ENCODE results near the gene SLC44A1. TPM values are rescaled to one million over a fixed set of nuclear protein-coding genes. Genes with fewer than 3 reads are reported as not detected.
A peak's percentile ranks its signal among the peaks of the same experiment; 100 is the strongest.

Gene SLC44A1
- total and polyA plus RNA-seq, 2 of the 13 experiments (the other 11 are each of a cell fraction or from before 2014, with no cell fraction given): 21.4 to 40.8 TPM

DNA sequence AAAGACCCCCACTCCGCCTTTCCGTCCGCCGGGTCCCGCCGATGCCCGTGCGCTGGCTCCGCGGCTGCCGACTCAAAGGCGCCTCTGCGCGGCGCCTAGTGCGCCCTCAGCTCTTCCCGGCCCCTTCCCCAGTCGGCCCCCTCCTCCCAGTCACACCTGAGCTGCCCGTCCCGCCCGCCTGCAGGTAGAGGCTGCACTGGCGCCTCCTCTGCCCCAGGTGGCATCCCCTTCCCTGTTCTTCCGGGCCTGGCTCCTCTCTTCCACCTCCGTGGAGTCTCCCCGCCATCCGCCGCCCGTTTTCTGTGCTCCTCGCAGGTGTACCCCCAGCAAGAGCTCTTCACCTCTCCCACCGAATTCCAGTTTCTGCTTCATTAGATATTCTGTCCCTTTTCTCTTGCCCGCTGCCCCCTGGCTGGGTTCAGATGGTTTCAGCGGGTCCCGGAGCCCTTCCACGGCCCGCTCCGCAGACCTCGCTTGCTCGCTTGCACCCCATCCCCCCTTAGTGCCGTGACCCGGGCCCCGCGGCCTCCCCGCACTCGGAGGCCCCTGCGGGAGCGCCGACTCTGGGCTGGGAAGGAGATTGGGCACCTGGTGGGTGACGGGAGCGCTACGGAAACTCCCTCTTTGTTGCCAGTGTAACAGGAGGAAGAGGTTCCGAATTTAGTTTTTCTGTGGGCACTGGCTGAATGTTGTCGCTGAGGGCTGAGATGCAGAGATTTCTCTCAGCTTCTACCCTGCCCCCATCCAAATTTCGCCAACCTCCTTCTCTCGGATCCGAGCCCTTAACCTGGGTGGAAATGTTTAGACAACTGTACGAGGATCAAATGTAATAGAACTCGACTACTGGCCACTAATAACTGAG lies 809 bp downstream of the SLC44A1 start (continued):
- TF ChIP-seq, protein P1, sequence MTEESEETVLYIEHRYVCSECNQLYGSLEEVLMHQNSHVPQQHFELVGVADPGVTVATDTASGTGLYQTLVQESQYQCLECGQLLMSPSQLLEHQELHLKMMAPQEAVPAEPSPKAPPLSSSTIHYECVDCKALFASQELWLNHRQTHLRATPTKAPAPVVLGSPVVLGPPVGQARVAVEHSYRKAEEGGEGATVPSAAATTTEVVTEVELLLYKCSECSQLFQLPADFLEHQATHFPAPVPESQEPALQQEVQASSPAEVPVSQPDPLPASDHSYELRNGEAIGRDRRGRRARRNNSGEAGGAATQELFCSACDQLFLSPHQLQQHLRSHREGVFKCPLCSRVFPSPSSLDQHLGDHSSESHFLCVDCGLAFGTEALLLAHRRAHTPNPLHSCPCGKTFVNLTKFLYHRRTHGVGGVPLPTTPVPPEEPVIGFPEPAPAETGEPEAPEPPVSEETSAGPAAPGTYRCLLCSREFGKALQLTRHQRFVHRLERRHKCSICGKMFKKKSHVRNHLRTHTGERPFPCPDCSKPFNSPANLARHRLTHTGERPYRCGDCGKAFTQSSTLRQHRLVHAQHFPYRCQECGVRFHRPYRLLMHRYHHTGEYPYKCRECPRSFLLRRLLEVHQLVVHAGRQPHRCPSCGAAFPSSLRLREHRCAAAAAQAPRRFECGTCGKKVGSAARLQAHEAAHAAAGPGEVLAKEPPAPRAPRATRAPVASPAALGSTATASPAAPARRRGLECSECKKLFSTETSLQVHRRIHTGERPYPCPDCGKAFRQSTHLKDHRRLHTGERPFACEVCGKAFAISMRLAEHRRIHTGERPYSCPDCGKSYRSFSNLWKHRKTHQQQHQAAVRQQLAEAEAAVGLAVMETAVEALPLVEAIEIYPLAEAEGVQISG (CRISPR knock-in tag; IDR thresholded peaks at IDR 0.05): no peak
- TF ChIP-seq ARHGAP35 (CRISPR knock-in tag; IDR thresholded peaks at IDR 0.05; ENCODE audit: borderline replicate concordance) (0 out of 2 replicates have a peak, but pooled peaks have one; percentile 7), ZNF556 (CRISPR knock-in tag; IDR thresholded peaks at IDR 0.05; ENCODE audit: borderline replicate concordance) (no peak), NFIC (IDR thresholded peaks at IDR 0.05; ENCODE audit: low read length) (no peak), ZNF772 (CRISPR knock-in tag; IDR thresholded peaks at IDR 0.05) (no peak), HOXA3 (CRISPR knock-in tag; IDR thresholded peaks at IDR 0.05) (no peak), JUN (CRISPR knock-in tag; IDR thresholded peaks at IDR 0.05) (no peak), PHF5A (CRISPR knock-in tag; IDR thresholded peaks at IDR 0.05; ENCODE audit: low read depth, unreplicated experiment) (no peak), GATA4 (IDR thresholded peaks at IDR 0.05; ENCODE audit: borderline replicate concordance, low read depth) (no peak), ZNF10 (CRISPR knock-in tag; IDR thresholded peaks at IDR 0.05; ENCODE audit: borderline replicate concordance, low read depth) (no peak), ZNF788 (CRISPR knock-in tag; IDR thresholded peaks at IDR 0.05; ENCODE audit: borderline replicate concordance) (no peak), TBX3 (IDR thresholded peaks at IDR 0.05; ENCODE audit: borderline replicate concordance) (no peak), MAF1 (CRISPR knock-in tag; IDR thresholded peaks at IDR 0.05; ENCODE audit: borderline replicate concordance) (no peak), XRCC5 (optimal IDR thresholded peaks at IDR 0.05; ENCODE audit: low read length) (no peak), MED8 (CRISPR knock-in tag; IDR thresholded peaks at IDR 0.05; ENCODE audit: insufficient replicate concordance) (no peak), FOXO1 (CRISPR knock-in tag; IDR thresholded peaks at IDR 0.05) (no peak; the same call in 1 of the 2 replicates)
- TF ChIP-seq, protein P2, sequence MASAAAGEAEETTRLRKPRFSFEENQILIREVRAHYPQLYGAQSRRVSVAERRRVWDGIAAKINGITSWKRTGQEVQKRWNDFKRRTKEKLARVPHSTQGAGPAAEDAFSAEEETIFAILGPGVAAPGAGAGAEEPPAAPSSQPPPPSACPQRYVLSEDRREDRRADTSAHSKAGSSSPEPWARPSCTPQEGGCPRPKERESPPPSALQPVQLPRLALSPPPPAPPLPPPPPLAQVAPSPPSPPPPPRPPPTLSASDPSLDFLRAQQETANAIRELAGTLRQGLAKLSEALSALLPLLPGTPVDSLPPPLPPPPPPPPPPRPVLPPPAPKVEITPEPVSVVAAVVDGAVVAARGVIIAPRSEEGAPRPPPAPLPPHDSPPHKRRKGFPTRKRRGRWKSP (CRISPR knock-in tag; IDR thresholded peaks at IDR 0.05): 0 out of 2 replicates have a peak, but pooled peaks have one; percentile 60
- TF ChIP-seq, protein P3, sequence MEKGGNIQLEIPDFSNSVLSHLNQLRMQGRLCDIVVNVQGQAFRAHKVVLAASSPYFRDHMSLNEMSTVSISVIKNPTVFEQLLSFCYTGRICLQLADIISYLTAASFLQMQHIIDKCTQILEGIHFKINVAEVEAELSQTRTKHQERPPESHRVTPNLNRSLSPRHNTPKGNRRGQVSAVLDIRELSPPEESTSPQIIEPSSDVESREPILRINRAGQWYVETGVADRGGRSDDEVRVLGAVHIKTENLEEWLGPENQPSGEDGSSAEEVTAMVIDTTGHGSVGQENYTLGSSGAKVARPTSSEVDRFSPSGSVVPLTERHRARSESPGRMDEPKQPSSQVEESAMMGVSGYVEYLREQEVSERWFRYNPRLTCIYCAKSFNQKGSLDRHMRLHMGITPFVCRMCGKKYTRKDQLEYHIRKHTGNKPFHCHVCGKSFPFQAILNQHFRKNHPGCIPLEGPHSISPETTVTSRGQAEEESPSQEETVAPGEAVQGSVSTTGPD (CRISPR knock-in tag; IDR thresholded peaks at IDR 0.05): no peak
- TF ChIP-seq, protein P4, sequence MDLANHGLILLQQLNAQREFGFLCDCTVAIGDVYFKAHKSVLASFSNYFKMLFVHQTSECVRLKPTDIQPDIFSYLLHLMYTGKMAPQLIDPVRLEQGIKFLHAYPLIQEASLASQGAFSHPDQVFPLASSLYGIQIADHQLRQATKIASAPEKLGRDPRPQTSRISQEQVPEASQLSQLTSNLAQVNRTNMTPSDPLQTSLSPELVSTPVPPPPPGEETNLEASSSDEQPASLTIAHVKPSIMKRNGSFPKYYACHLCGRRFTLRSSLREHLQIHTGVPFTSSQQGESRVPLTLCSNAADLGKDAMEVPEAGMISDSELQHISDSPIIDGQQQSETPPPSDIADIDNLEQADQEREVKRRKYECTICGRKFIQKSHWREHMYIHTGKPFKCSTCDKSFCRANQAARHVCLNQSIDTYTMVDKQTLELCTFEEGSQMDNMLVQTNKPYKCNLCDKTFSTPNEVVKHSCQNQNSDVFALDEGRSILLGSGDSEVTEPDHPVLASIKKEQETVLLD (CRISPR knock-in tag; IDR thresholded peaks at IDR 0.05; ENCODE audit: low read depth): no peak
